GM23338 (cell line): ENCODE results near the gene SIPA1. TPM values are rescaled to one million over a fixed set of nuclear protein-coding genes. Genes with fewer than 3 reads are reported as not detected.

Experiments
- ATAC-seq: fragments of 200-7000 bp; cut with Tn5 transposase; 3 replicates; pipeline ENCODE4 v1.9.1; 2020
- DNase-seq: peaks from one replicate; pipeline ENCODE4 v3.0.0-alpha.2; 2015; ENCODE audit warnings: low spot score
- H2AFZ ChIP-seq: fragments of 200-600 bp; sonication (generic); 2 replicates; pipeline ENCODE4 v1.8.0; 2016; ENCODE audit warnings: antibody characterized with exemption, mild to moderate bottlenecking, moderate library complexity
- H3F3A ChIP-seq: fragments of 200-600 bp; sonication (generic); replicated peaks from 2 replicates; pipeline ENCODE4 v1.8.0; 2017; ENCODE audit warnings: antibody characterized with exemption, mixed run types, low read depth
- H3K27ac ChIP-seq: fragments of 200-600 bp; sonication (generic); 2 replicates; pipeline ENCODE4 v1.6.1; 2016; ENCODE audit warnings: low read depth
- H3K27me3 ChIP-seq: fragments of 200-600 bp; sonication (generic); 2 replicates; pipeline ENCODE4 v1.8.0; 2016; ENCODE audit warnings: mild to moderate bottlenecking, mixed run types, moderate library complexity; ENCODE audit not compliant: insufficient read depth
- H3K36me3 ChIP-seq: fragments of 200-600 bp; sonication (generic); 2 replicates; pipeline ENCODE4 v1.8.0; 2016; ENCODE audit warnings: mild to moderate bottlenecking; ENCODE audit not compliant: insufficient read depth
- H3K4me1 ChIP-seq: fragments of 200-600 bp; sonication (generic); 2 replicates; pipeline ENCODE4 v1.8.0; 2016; ENCODE audit warnings: mild to moderate bottlenecking, moderate library complexity; ENCODE audit not compliant: insufficient read depth
- H3K4me2 ChIP-seq: fragments of 200-600 bp; sonication (generic); 2 replicates; pipeline ENCODE4 v1.7.1; 2017; ENCODE audit warnings: mixed run types
- H3K4me3 ChIP-seq: fragments of 200-600 bp; sonication (generic); 2 replicates; pipeline ENCODE4 v1.6.1; 2016; ENCODE audit warnings: mixed run types
- H3K79me2 ChIP-seq: fragments of 200-600 bp; sonication (generic); replicated peaks from 2 replicates; pipeline ENCODE4 v1.8.0; 2017; ENCODE audit warnings: mild to moderate bottlenecking; ENCODE audit not compliant: insufficient read depth
- H3K9me2 ChIP-seq: fragments of 200-600 bp; sonication (generic); 2 replicates; pipeline ENCODE4 v1.8.0; 2017; ENCODE audit not compliant: insufficient read depth
- H4K20me1 ChIP-seq: fragments of 200-600 bp; sonication (generic); replicated peaks from 2 replicates; pipeline ENCODE4 v1.8.0; 2017; ENCODE audit warnings: mild to moderate bottlenecking; ENCODE audit not compliant: insufficient read depth
- H3K27ac Mint-ChIP-seq: 2 replicates; pipeline ENCODE4 v1.8.0; 2020; ENCODE audit warnings: inconsistent platforms, mild to moderate bottlenecking, moderate library complexity, mixed read lengths
- H3K27me3 Mint-ChIP-seq: 3 replicates; pipeline ENCODE4 v1.8.0; 2022; ENCODE audit warnings: low read depth, mild to moderate bottlenecking, moderate library complexity, mixed read lengths, inconsistent platforms; ENCODE audit not compliant: insufficient read depth, poor library complexity
- H3K36me3 Mint-ChIP-seq: 3 replicates; pipeline ENCODE4 v1.8.0; 2021; ENCODE audit warnings: low read depth, mild to moderate bottlenecking, inconsistent platforms, moderate library complexity, mixed read lengths
- H3K4me1 Mint-ChIP-seq: 3 replicates; pipeline ENCODE4 v1.8.0; 2020; ENCODE audit warnings: mild to moderate bottlenecking, inconsistent platforms, mixed read lengths
- H3K4me3 Mint-ChIP-seq: 3 replicates; pipeline ENCODE4 v1.8.0; 2021; ENCODE audit warnings: moderate library complexity, mild to moderate bottlenecking, inconsistent platforms, mixed read lengths
- H3K9me3 Mint-ChIP-seq: 3 replicates; pipeline ENCODE4 v1.8.0; 2020; ENCODE audit warnings: moderate library complexity, mild to moderate bottlenecking, inconsistent platforms, mixed read lengths
- CREB1 ChIP-seq: fragments of 250-450 bp; sonication (Bioruptor Pico); IDR thresholded peaks from 2 replicates; pipeline ENCODE4 v1.5.0; 2020; ENCODE audit warnings: low read depth, mild to moderate bottlenecking, moderate library complexity
- ETS1 ChIP-seq: IDR thresholded peaks from 2 replicates; pipeline ENCODE4 v1.6.1; 2016; ENCODE audit warnings: antibody characterized with exemption
- EZH2 ChIP-seq: fragments of 200-600 bp; sonication (generic); IDR thresholded peaks from one replicate; pipeline ENCODE4 v1.8.0; 2017; ENCODE audit warnings: antibody characterized with exemption, mild to moderate bottlenecking, low read depth; ENCODE audit not compliant: unreplicated experiment
- EZH2phosphoT487 ChIP-seq: fragments of 200-600 bp; sonication (generic); IDR thresholded peaks from one replicate; pipeline ENCODE4 v1.8.1; 2018; ENCODE audit warnings: antibody characterized with exemption; ENCODE audit not compliant: unreplicated experiment
- JUNB ChIP-seq: IDR thresholded peaks from one replicate; pipeline ENCODE4 v1.6.1; 2016; ENCODE audit warnings: antibody characterized with exemption; ENCODE audit not compliant: unreplicated experiment
- NANOG ChIP-seq: IDR thresholded peaks from 2 replicates; pipeline ENCODE4 v1.6.1; 2016; ENCODE audit warnings: antibody characterized with exemption, borderline replicate concordance
- POLR2AphosphoS5 ChIP-seq: IDR thresholded peaks from 2 replicates; pipeline ENCODE4 v1.6.1; 2016; ENCODE audit warnings: antibody characterized with exemption, low read depth
- STAT1 ChIP-seq: IDR thresholded peaks from one replicate; pipeline ENCODE4 v1.6.1; 2016; ENCODE audit warnings: antibody characterized with exemption; ENCODE audit not compliant: unreplicated experiment
- ZNF114 ChIP-seq: fragments of 250-450 bp; sonication (Bioruptor Pico); IDR thresholded peaks from 2 replicates; pipeline ENCODE4 v1.5.0; 2020; ENCODE audit warnings: mild to moderate bottlenecking, moderate library complexity
- ZNF331 ChIP-seq: fragments of 250-450 bp; sonication (Bioruptor Pico); IDR thresholded peaks from 2 replicates; pipeline ENCODE4 v1.5.0; 2020; ENCODE audit warnings: low read depth, mild to moderate bottlenecking, moderate library complexity
- ZNF462 ChIP-seq: fragments of 250-450 bp; sonication (Bioruptor Pico); IDR thresholded peaks from 2 replicates; pipeline ENCODE4 v1.5.0; 2020; ENCODE audit warnings: mild to moderate bottlenecking, moderate library complexity
- polyA plus RNA-seq: library from polyadenylated mRNA; unstranded; fragments of >200 nt; fragmentation: Nextera tagmentation; extraction: Ambion mirVana; gene quantifications from 2 replicates; pipeline ENCODE4 v1.2.1, GENCODE V29; 2016
- total RNA-seq: library from RNA; depleted of rRNA; stranded (reverse); fragments of >200 nt; shearing (Covaris generic); gene quantifications from 2 replicates; pipeline ENCODE4 v1.2.3, GENCODE V29; 2014
- TF ChIP-seq, protein P1 (sequence below): IDR thresholded peaks from one replicate; pipeline ENCODE4 v1.6.1; 2018; ENCODE audit warnings: antibody characterized with exemption; ENCODE audit not compliant: unreplicated experiment
- TF ChIP-seq, protein P2 (sequence below), 2 experiments: fragments of 200-600 bp in 1 of 2; sonication (generic) in 1 of 2; conservative IDR thresholded peaks; 2 replicates each; pipeline versions ENCODE4 v1.5.1 to v1.6.1; 2016 to 2017; ENCODE audit warnings: antibody characterized with exemption in 2 of 2, low read depth in 2 of 2, mild to moderate bottlenecking in 2 of 2, moderate library complexity in 1 of 2

SIPA1 gene
- total and polyA plus RNA-seq, 2 experiments from 2014 or later = 50.1 to 54.6 TPM

GRCh38 chr11:65698205-65698604 lies 60.3 kb downstream of the SIPA1 start:
- H3K9me3 Mint-ChIP-seq = peaks cover 12% of the 10 kb centered on the region
- Histone ChIP-seq H3K4me2 (no peak overlapping the region), H3K9me2 (no peaks in the 10 kb centered on the region; the same call in 1 of the 2 replicates), H4K20me1 (no peaks in the 10 kb centered on the region), H3K79me2 (no peaks in the 10 kb centered on the region), H3K27ac (no peak overlapping the region), H3F3A (no peaks in the 10 kb centered on the region), H3K36me3 (no peaks in the 10 kb centered on the region), H2AFZ (no peak overlapping the region), H3K4me1 (no peaks in the 10 kb centered on the region), H3K27me3 (no peaks in the 10 kb centered on the region), H3K4me3 (no peak overlapping the region)
- H3K36me3 Mint-ChIP-seq = no peaks in the 10 kb centered on the region
- peaks cover 6% of the 10 kb centered on the region for H3K27me3 Mint-ChIP-seq
- H3K27ac Mint-ChIP-seq = no peak overlapping the region
- DNase-seq (no peak), ATAC-seq (no peak)
- H3K4me3 Mint-ChIP-seq = no peak overlapping the region
- TF ChIP-seq POLR2AphosphoS5 (no peak), ZNF462 (CRISPR knock-in tag) (no peak), EZH2 (no peak), ZNF114 (no peak), NANOG (no peak), STAT1 (no peak), ETS1 (no peak), ZNF331 (CRISPR knock-in tag) (no peak), EZH2phosphoT487 (no peak), CREB1 (no peak), JUNB (no peak)
- TF ChIP-seq, protein P1, sequence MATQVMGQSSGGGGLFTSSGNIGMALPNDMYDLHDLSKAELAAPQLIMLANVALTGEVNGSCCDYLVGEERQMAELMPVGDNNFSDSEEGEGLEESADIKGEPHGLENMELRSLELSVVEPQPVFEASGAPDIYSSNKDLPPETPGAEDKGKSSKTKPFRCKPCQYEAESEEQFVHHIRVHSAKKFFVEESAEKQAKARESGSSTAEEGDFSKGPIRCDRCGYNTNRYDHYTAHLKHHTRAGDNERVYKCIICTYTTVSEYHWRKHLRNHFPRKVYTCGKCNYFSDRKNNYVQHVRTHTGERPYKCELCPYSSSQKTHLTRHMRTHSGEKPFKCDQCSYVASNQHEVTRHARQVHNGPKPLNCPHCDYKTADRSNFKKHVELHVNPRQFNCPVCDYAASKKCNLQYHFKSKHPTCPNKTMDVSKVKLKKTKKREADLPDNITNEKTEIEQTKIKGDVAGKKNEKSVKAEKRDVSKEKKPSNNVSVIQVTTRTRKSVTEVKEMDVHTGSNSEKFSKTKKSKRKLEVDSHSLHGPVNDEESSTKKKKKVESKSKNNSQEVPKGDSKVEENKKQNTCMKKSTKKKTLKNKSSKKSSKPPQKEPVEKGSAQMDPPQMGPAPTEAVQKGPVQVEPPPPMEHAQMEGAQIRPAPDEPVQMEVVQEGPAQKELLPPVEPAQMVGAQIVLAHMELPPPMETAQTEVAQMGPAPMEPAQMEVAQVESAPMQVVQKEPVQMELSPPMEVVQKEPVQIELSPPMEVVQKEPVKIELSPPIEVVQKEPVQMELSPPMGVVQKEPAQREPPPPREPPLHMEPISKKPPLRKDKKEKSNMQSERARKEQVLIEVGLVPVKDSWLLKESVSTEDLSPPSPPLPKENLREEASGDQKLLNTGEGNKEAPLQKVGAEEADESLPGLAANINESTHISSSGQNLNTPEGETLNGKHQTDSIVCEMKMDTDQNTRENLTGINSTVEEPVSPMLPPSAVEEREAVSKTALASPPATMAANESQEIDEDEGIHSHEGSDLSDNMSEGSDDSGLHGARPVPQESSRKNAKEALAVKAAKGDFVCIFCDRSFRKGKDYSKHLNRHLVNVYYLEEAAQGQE = no peak
- TF ChIP-seq, protein P2, sequence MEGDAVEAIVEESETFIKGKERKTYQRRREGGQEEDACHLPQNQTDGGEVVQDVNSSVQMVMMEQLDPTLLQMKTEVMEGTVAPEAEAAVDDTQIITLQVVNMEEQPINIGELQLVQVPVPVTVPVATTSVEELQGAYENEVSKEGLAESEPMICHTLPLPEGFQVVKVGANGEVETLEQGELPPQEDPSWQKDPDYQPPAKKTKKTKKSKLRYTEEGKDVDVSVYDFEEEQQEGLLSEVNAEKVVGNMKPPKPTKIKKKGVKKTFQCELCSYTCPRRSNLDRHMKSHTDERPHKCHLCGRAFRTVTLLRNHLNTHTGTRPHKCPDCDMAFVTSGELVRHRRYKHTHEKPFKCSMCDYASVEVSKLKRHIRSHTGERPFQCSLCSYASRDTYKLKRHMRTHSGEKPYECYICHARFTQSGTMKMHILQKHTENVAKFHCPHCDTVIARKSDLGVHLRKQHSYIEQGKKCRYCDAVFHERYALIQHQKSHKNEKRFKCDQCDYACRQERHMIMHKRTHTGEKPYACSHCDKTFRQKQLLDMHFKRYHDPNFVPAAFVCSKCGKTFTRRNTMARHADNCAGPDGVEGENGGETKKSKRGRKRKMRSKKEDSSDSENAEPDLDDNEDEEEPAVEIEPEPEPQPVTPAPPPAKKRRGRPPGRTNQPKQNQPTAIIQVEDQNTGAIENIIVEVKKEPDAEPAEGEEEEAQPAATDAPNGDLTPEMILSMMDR (conservative IDR thresholded peaks at IDR 0.05; ENCODE audit: low read depth in 2 of 2) = no peak
- peaks cover 2% of the 10 kb centered on the region; the same call in 2 of the 3 replicates for H3K4me1 Mint-ChIP-seq
